Epithelial cell of prostate (primary cell): Measurements from ENCODE around the gene KLC3.
"Not testable (repeated sequence)": the region's sequence is repeated elsewhere in the genome, so short reads cannot be mapped to it uniquely, and the experiment has no call there.

Experiments
- DNase-seq: peaks from one replicate; pipeline ENCODE4 v3.0.0-alpha.2; 2011; ENCODE audit warnings: low read depth, low spot score
- H3K27ac ChIP-seq: fragments of 450-650 bp; 2 replicates; pipeline ENCODE4 v1.5.1; 2017; ENCODE audit warnings: mild to moderate bottlenecking

KLC3 gene

GRCh38 chr19:45314708-45315245, 25.8 kb upstream of the KLC3 start:
- no peak overlapping the region for H3K27ac ChIP-seq
- no peak for DNase-seq

- no peak overlapping the region for H3K27ac ChIP-seq
- no peak for DNase-seq
Measured at GRCh38 chr19:45315304-45315703, 25.2 kb upstream of the KLC3 start.

- no peak for DNase-seq
- no peak overlapping the region for H3K27ac ChIP-seq
Measured at GRCh38 chr19:45320997-45321775, 19.4 kb upstream of the KLC3 start.

- H3K27ac ChIP-seq = no peak overlapping the region
- no peak for DNase-seq
Measured at GRCh38 chr19:45321848-45322247, 18.7 kb upstream of the KLC3 start.

GRCh38 chr19:45322311-45322710, 18.2 kb upstream of the KLC3 start:
- DNase-seq = no peak

GRCh38 chr19:45322744-45323281, 17.7 kb upstream of the KLC3 start, which contains the start of gene CKM:
Gene CKM, minus strand, starts transcription at chr19:45322875. Its CDS starts 3,162 bp downstream, at chr19:45319713.
- no peak within 1 kb of the TSS for H3K27ac ChIP-seq
- no peak for DNase-seq

More at GRCh38 chr19:45322311-45322710, 18.2 kb upstream of the KLC3 start:
- no peak overlapping the region for H3K27ac ChIP-seq

GRCh38 chr19:45323671-45324081, 16.9 kb upstream of the KLC3 start:
- H3K27ac ChIP-seq = no peak overlapping the region
- DNase-seq = no peak

- DNase-seq = no peak
- H3K27ac ChIP-seq = no peak overlapping the region
Measured at GRCh38 chr19:45324349-45324907, 16.1 kb upstream of the KLC3 start.

- no peak for DNase-seq
- H3K27ac ChIP-seq = no peak overlapping the region
Measured at GRCh38 chr19:45327404-45328143, 13.0 kb upstream of the KLC3 start.

GRCh38 chr19:45331411-45331810, 9.1 kb upstream of the KLC3 start:
- H3K27ac ChIP-seq = no peak overlapping the region
- DNase-seq = no peak

GRCh38 chr19:45333609-45334303, 6.8 kb upstream of the KLC3 start:
- no peak overlapping the region for H3K27ac ChIP-seq
- DNase-seq = no peak

GRCh38 chr19:45334881-45335280, 5.7 kb upstream of the KLC3 start:
- DNase-seq, H3K27ac ChIP-seq: not testable (repeated sequence)

GRCh38 chr19:45336696-45337251, 3.8 kb upstream of the KLC3 start:
- DNase-seq = no peak
- H3K27ac ChIP-seq = no peak overlapping the region

- no peak overlapping the region for H3K27ac ChIP-seq
- DNase-seq = no peak
Measured at GRCh38 chr19:45339629-45340028, 921 bp upstream of the KLC3 start.

GRCh38 chr19:45340899-45341453, 426 bp downstream of the KLC3 start:
- DNase-seq = peak; percentile 16
- H3K27ac ChIP-seq = peak overlapping the region; percentile 28

- DNase-seq = no peak
- no peak overlapping the region for H3K27ac ChIP-seq
Measured at GRCh38 chr19:45342911-45343310, 2.4 kb downstream of the KLC3 start.

- peak; percentile 8 for DNase-seq
- H3K27ac ChIP-seq = peak overlapping the region; percentile 56
Measured at GRCh38 chr19:45344621-45345505, 4.3 kb downstream of the KLC3 start.

- H3K27ac ChIP-seq = peak overlapping the region; percentile 56
- no peak for DNase-seq
Measured at GRCh38 chr19:45345506-45345860, 4.9 kb downstream of the KLC3 start.

- no peak overlapping the region for H3K27ac ChIP-seq
- no peak for DNase-seq
Measured at GRCh38 chr19:45346449-45346848, 5.9 kb downstream of the KLC3 start.
